PC-3 (cell line): ENCODE measurements around the gene ARL14. TPM values are rescaled to one million over a fixed set of nuclear protein-coding genes. Genes with fewer than 3 reads are reported as not detected.

Source experiments
- ATAC-seq: fragments of 200-7000 bp; cut with Tn5 transposase; 2 replicates; pipeline ENCODE4 v1.9.1; 2020; ENCODE audit warnings: mild to moderate bottlenecking, moderate library complexity
- BruUV-seq: library from RNA; stranded (reverse); fragments of 400-500 nt; replicated peaks from 2 replicates; lab custom pipeline; 2021; lab: Mats Ljungman, UMichigan
- CTCF ChIA-PET: fragments of 300-600 bp; sonication (Branson Sonifier 250); formaldehyde crosslinking; loops from one replicate; lab custom pipeline; 2022; ENCODE audit warnings: antibody characterized with exemption; lab: Charles Lee
- POLR2A ChIA-PET: fragments of 300-600 bp; sonication (Branson Sonifier 250); formaldehyde crosslinking; loops from one replicate; lab custom pipeline; 2022; ENCODE audit warnings: antibody characterized with exemption; ENCODE audit not compliant: unreplicated experiment; lab: Charles Lee
- DNase-seq: peaks from one replicate; pipeline ENCODE4 v3.0.0-alpha.2; 2015
- H2AFZ ChIP-seq: fragments of 300-600 bp; sonication (generic); 2 replicates; pipeline ENCODE4 v1.6.0; 2016; ENCODE audit warnings: antibody characterized with exemption, low read length
- H3F3A ChIP-seq: fragments of 300-600 bp; sonication (generic); one replicate; pipeline ENCODE4 v1.6.0; 2017; ENCODE audit warnings: antibody characterized with exemption, low read length, control low read depth, mild to moderate bottlenecking; ENCODE audit not compliant: unreplicated experiment
- H3K27ac ChIP-seq: fragments of 300-600 bp; sonication (generic); 2 replicates; pipeline ENCODE4 v1.5.1; 2016; ENCODE audit warnings: mild to moderate bottlenecking, low read length
- H3K27me3 ChIP-seq: fragments of 300-600 bp; sonication (generic); 2 replicates; pipeline ENCODE4 v1.6.1; 2016; ENCODE audit warnings: low read length, mixed read lengths
- H3K36me3 ChIP-seq: fragments of 300-600 bp; sonication (generic); 2 replicates; pipeline ENCODE4 v1.6.1; 2016; ENCODE audit warnings: low read depth, mixed run types, low read length, mixed read lengths
- H3K4me1 ChIP-seq: fragments of 300-600 bp; sonication (generic); 2 replicates; pipeline ENCODE4 v1.5.1; 2016; ENCODE audit warnings: low read length; ENCODE audit not compliant: insufficient read depth
- H3K4me2 ChIP-seq: fragments of 300-600 bp; sonication (generic); 2 replicates; pipeline ENCODE4 v1.6.0; 2016; ENCODE audit warnings: low read length
- H3K4me3 ChIP-seq: fragments of 300-600 bp; sonication (generic); 2 replicates; pipeline ENCODE4 v1.5.1; 2016; ENCODE audit warnings: mild to moderate bottlenecking, low read length, mixed read lengths
- H3K79me2 ChIP-seq: fragments of 300-600 bp; sonication (generic); 2 replicates; pipeline ENCODE4 v1.6.1; 2017; ENCODE audit warnings: low read length, mixed read lengths
- H3K9ac ChIP-seq: fragments of 300-600 bp; sonication (generic); 2 replicates; pipeline ENCODE4 v1.6.0; 2016; ENCODE audit warnings: mild to moderate bottlenecking, low read length
- H3K9me2 ChIP-seq: fragments of 300-600 bp; sonication (generic); replicated peaks from 2 replicates; pipeline ENCODE4 v1.6.1; 2016; ENCODE audit warnings: mixed run types, low read length, mixed read lengths
- H3K9me3 ChIP-seq: fragments of 300-600 bp; sonication (generic); 2 replicates; pipeline ENCODE4 v1.6.1; 2016; ENCODE audit warnings: low read length, mixed read lengths
- H4K20me1 ChIP-seq: fragments of 300-600 bp; sonication (generic); 2 replicates; pipeline ENCODE4 v1.6.1; 2016; ENCODE audit warnings: low read length, mixed read lengths
- CTCF ChIP-seq: fragments of 300-600 bp; sonication (generic); conservative IDR thresholded peaks from 2 replicates; pipeline ENCODE4 v1.5.1; 2017; ENCODE audit warnings: antibody characterized with exemption, low read depth, mild to moderate bottlenecking, low read length
- EZH2 ChIP-seq: fragments of 300-600 bp; sonication (generic); IDR thresholded peaks from one replicate; pipeline ENCODE4 v1.6.1; 2017; ENCODE audit warnings: antibody characterized with exemption, mild to moderate bottlenecking, low read length; ENCODE audit not compliant: unreplicated experiment
- EZH2phosphoT487 ChIP-seq: fragments of 300-600 bp; sonication (generic); IDR thresholded peaks from 2 replicates; pipeline ENCODE4 v1.6.1; 2018; ENCODE audit warnings: mild to moderate bottlenecking, antibody characterized with exemption, low read length, borderline replicate concordance
- intact Hi-C: fragments of 100-400 bp; cut with micrococcal nuclease; formaldehyde crosslinking; loops from 2 replicates; pipeline ENCODE4 v1.9.0; 2023
- total RNA-seq: library from RNA; depleted of rRNA; stranded (reverse); fragments of >200 nt; gene quantifications from 2 replicates; pipeline ENCODE4 v1.2.3, GENCODE V29; 2014

Gene ARL14
- total RNA-seq, 1 experiment from 2014 or later = 3.9 TPM

- Histone ChIP-seq H3K9me3 (no peaks in the 10 kb centered on the region), H3K4me3 (no peak overlapping the region), H3K9me2 (no peaks in the 10 kb centered on the region), H3K27ac (peak overlapping the region; percentile 96), H3K79me2 (no peaks in the 10 kb centered on the region), H4K20me1 (no peaks in the 10 kb centered on the region), H3K36me3 (no peaks in the 10 kb centered on the region), H3K4me2 (no peak overlapping the region), H3K4me1 (peaks cover 38% of the 10 kb centered on the region), H3K9ac (peak overlapping the region; percentile 40; the same call in 1 of the 2 replicates), H2AFZ (no peak overlapping the region), H3F3A (no peaks in the 10 kb centered on the region), H3K27me3 (no peaks in the 10 kb centered on the region)
- TF ChIP-seq EZH2 (no peak), CTCF (no peak), EZH2phosphoT487 (no peak)
- intact Hi-C loops = no loop called here
- ChIA-PET POLR2A (no interaction called here), CTCF (no interaction called here)
- BruUV-seq = no TSS peak
- no peak for ATAC-seq
- no peak for DNase-seq
Observed at GRCh38 chr3:160668454-160668853, 8.5 kb upstream of the ARL14 start.

GRCh38 chr3:160671231-160671630 is 5.7 kb upstream of the ARL14 start:
- CTCF ChIA-PET = no interaction called here
- peaks cover 50% of the 10 kb centered on the region for H3K4me1 ChIP-seq
- no peak overlapping the region for H2AFZ ChIP-seq
- no peaks in the 10 kb centered on the region for H4K20me1 ChIP-seq
- POLR2A ChIA-PET = interaction anchor here (0.5 kb wide), 1 partner anchor 31 kb away, joined by 5 read pairs; no protein-coding TSS in a partner anchor
- H3K4me2 ChIP-seq = no peak overlapping the region
- intact Hi-C loops = no loop called here
- H3K9me2 ChIP-seq = no peaks in the 10 kb centered on the region
- H3K36me3 ChIP-seq = no peaks in the 10 kb centered on the region
- H3K9ac ChIP-seq = no peak overlapping the region
- H3K27me3 ChIP-seq = no peaks in the 10 kb centered on the region
- TF ChIP-seq EZH2phosphoT487 (no peak), EZH2 (no peak), CTCF (no peak)
- DNase-seq = no peak
- H3K9me3 ChIP-seq = no peaks in the 10 kb centered on the region
- H3K4me3 ChIP-seq = no peak overlapping the region
- peaks cover under 1% of the 10 kb centered on the region for H3F3A ChIP-seq
- H3K79me2 ChIP-seq = no peaks in the 10 kb centered on the region
- H3K27ac ChIP-seq = no peak overlapping the region
- BruUV-seq = no TSS peak
- no peak for ATAC-seq

GRCh38 chr3:160671995-160672394 is 5.0 kb upstream of the ARL14 start:
- Histone ChIP-seq H3F3A (peaks cover 6% of the 10 kb centered on the region), H3K9me3 (no peaks in the 10 kb centered on the region), H4K20me1 (no peaks in the 10 kb centered on the region), H3K4me3 (no peak overlapping the region), H2AFZ (no peak overlapping the region), H3K4me1 (peaks cover 48% of the 10 kb centered on the region), H3K27ac (no peak overlapping the region), H3K27me3 (no peaks in the 10 kb centered on the region), H3K36me3 (no peaks in the 10 kb centered on the region), H3K9me2 (no peaks in the 10 kb centered on the region), H3K9ac (no peak overlapping the region), H3K79me2 (no peaks in the 10 kb centered on the region), H3K4me2 (no peak overlapping the region)
- ATAC-seq = no peak
- ChIA-PET POLR2A (no interaction called here), CTCF (no interaction called here)
- intact Hi-C loops = no loop called here
- no peak for DNase-seq
- BruUV-seq = no TSS peak
- TF ChIP-seq EZH2 (no peak), EZH2phosphoT487 (no peak), CTCF (no peak)
